Nephron (organoid): ENCODE measurements around the gene DNAH2.

Experiments used
- H3K27ac Mint-ChIP-seq, 3 experiments: 2 replicates each; pipeline ENCODE4 v1.8.0; 2020; ENCODE audit warnings: mixed read lengths in 3 of 3, mild to moderate bottlenecking in 2 of 3, moderate library complexity in 1 of 3
- H3K27me3 Mint-ChIP-seq: 2 replicates; pipeline ENCODE4 v1.8.0; 2021; ENCODE audit warnings: low read depth, mild to moderate bottlenecking, moderate library complexity, mixed read lengths
- H3K36me3 Mint-ChIP-seq: 2 replicates; pipeline ENCODE4 v1.8.0; 2020; ENCODE audit warnings: low read depth, mixed read lengths
- H3K4me1 Mint-ChIP-seq: 2 replicates; pipeline ENCODE4 v1.8.0; 2020; ENCODE audit warnings: mixed read lengths
- H3K4me3 Mint-ChIP-seq, 3 experiments: 2 replicates each; pipeline ENCODE4 v1.8.0; 2020; ENCODE audit warnings: mild to moderate bottlenecking in 3 of 3, mixed read lengths in 3 of 3, moderate library complexity in 2 of 3
- H3K9me3 Mint-ChIP-seq: 2 replicates; pipeline ENCODE4 v1.8.0; 2020; ENCODE audit warnings: mixed read lengths
- CTCF ChIP-seq, 3 experiments: fragments of 200-600 bp; sonication (generic); IDR thresholded peaks; one replicate each; pipeline ENCODE4 v1.5.0; 2021; ENCODE audit warnings: antibody characterized with exemption in 3 of 3; ENCODE audit not compliant: unreplicated experiment in 3 of 3

DNAH2 gene

DNA sequence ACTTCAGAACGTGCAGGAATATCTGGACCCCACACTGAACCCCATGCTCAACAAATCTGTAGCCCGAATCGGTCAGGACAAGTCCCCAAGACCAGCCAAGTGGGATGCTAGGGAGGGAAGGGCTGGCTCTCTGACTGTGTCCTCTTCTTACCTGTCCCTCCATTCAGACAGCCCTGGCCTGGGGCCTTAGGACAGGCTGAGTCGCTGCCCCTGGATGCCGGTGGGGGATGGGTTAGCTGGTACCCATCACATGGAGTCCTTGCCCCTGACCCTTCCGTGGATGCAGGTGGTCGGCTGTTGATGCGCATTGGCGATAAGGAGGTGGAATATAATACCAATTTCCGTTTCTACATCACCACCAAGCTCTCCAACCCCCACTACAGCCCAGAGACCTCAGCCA is 100.5 kb downstream of the DNAH2 start:
- Mint-ChIP-seq H3K36me3 (no peaks in the 10 kb centered on the region), H3K27me3 (peaks cover 29% of the 10 kb centered on the region), H3K4me1 (no peaks in the 10 kb centered on the region), H3K9me3 (no peaks in the 10 kb centered on the region), H3K4me3 (no peak overlapping the region), H3K27ac (no peak overlapping the region)
- TF ChIP-seq CTCF (IDR thresholded peaks at IDR 0.05; ENCODE audit: unreplicated experiment in 3 of 3): no peak

DNA sequence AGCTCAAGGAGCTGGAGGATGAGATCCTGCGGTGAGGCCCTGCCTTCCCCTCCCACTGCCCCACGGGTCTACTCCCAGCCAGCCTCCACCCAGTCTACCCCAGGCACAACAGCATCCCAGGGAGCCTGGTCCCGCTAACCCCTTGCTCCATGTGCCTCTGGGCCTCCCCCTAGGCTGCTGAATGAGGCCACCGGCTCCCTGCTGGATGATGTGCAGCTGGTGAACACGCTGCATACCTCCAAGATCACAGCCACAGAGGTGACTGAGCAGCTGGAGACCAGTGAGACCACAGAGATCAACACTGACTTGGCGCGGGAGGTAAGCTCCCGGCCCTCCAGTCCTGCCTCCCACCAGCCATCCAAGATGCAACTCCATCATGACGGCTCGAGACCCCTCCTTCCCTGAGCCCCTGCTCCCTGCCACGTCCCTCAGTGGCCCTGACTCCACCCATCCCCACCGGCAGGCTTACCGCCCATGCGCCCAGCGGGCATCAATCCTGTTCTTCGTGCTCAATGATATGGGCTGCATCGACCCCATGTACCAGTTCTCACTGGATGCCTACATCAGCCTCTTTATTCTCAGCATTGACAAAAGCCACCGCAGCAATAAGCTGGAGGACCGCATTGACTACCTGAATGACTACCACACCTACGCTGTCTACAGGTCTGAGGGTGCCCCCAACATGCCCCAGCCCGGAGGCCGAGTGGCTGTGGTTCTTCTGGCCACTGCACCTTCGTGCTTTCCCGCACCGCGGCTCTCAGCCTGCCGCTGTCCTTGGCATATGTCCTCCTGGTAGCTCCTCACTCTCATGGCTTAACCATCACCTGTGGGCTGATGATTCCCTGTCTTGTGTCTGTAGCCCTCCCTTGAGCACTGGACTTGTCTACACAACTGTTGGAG is 101.5 kb downstream of the DNAH2 start:
- H3K4me3 Mint-ChIP-seq: no peak overlapping the region
- no peak for TF ChIP-seq CTCF (IDR thresholded peaks at IDR 0.05; ENCODE audit: unreplicated experiment in 3 of 3)
- no peaks in the 10 kb centered on the region for H3K9me3 Mint-ChIP-seq
- H3K27ac Mint-ChIP-seq: no peak overlapping the region
- H3K27me3 Mint-ChIP-seq: peaks cover 35% of the 10 kb centered on the region
- no peaks in the 10 kb centered on the region for H3K36me3 Mint-ChIP-seq
- H3K4me1 Mint-ChIP-seq: no peaks in the 10 kb centered on the region

GRCh38 chr17:7820231-7820630 is 102.7 kb downstream of the DNAH2 start:
- H3K27ac Mint-ChIP-seq: no peak overlapping the region
- no peak overlapping the region for H3K4me3 Mint-ChIP-seq
- H3K4me1 Mint-ChIP-seq: peaks cover 2% of the 10 kb centered on the region
- no peak for TF ChIP-seq CTCF (IDR thresholded peaks at IDR 0.05; ENCODE audit: unreplicated experiment in 3 of 3)
- H3K36me3 Mint-ChIP-seq: no peaks in the 10 kb centered on the region
- H3K9me3 Mint-ChIP-seq: no peaks in the 10 kb centered on the region
- H3K27me3 Mint-ChIP-seq: peaks cover 47% of the 10 kb centered on the region

DNA sequence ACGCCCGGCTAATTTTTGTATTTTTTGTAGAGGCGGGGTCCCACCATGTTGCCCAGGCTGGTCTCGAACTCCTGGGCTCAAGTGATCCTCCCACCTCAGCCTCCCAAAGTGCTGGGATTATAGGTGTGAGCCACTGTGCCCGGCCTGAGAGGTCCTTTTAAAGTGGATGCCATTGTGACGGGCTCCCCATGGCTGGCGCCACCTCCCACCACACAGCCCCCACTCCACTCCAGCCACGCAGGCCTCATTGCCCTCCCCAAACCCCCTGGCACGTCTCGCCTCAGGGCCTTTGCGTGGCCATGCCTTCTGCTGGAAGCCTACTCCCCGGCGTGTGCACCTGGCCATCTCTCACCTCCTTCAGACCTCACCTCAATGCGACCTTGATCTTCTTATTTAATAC is 104.6 kb downstream of the DNAH2 start:
- peaks cover 6% of the 10 kb centered on the region for H3K4me1 Mint-ChIP-seq
- peaks cover 58% of the 10 kb centered on the region for H3K27me3 Mint-ChIP-seq
- H3K4me3 Mint-ChIP-seq: no peak overlapping the region
- no peak for TF ChIP-seq CTCF (IDR thresholded peaks at IDR 0.05; ENCODE audit: unreplicated experiment in 3 of 3)
- no peaks in the 10 kb centered on the region for H3K9me3 Mint-ChIP-seq
- H3K36me3 Mint-ChIP-seq: no peaks in the 10 kb centered on the region
- no peak overlapping the region for H3K27ac Mint-ChIP-seq

GRCh38 chr17:7823581-7824001 is 106.0 kb downstream of the DNAH2 start:
- Mint-ChIP-seq H3K9me3 (no peaks in the 10 kb centered on the region), H3K4me1 (peaks cover 6% of the 10 kb centered on the region), H3K4me3 (no peak overlapping the region), H3K27ac (no peak overlapping the region), H3K27me3 (peaks cover 63% of the 10 kb centered on the region), H3K36me3 (no peaks in the 10 kb centered on the region)
- TF ChIP-seq CTCF (IDR thresholded peaks at IDR 0.05; ENCODE audit: unreplicated experiment in 3 of 3): no peak
